WI38 (cell line): ENCODE results near the gene FKBP8.
A peak's percentile ranks its signal among the peaks of the same experiment; 100 is the strongest.
"Not testable (repeated sequence)": the region's sequence is repeated elsewhere in the genome, so short reads cannot be mapped to it uniquely, and the experiment has no call there.

Experiments
- H3K4me3 ChIP-seq: 2 replicates; pipeline ENCODE4 v1.5.1; 2011; ENCODE audit warnings: low read depth, mild to moderate bottlenecking, control low read depth, low read length
- TF ChIP-seq, protein P1 (sequence below): IDR thresholded peaks from 2 replicates; pipeline ENCODE4 v1.5.1; 2012; ENCODE audit warnings: low read depth, mild to moderate bottlenecking, control low read depth, low read length

Gene FKBP8

DNA sequence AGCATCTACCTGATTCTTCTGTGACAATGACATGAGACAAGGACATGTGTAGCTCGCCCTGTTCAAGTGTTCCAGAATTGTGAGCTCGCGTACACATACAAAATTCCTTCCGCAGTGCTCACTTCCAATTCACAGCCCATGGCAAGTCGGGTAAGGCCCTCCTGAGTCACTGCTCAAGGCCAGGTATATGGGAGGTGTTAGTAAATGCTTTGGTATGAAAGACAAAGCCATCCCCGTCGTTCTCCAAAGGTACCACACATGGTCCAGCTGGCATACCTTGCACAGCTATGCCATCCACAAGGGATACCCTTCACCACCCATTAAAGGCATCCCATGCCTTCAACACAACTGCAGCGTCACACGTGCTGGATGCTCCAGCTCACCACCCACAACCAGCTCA is 17.1 kb downstream of the FKBP8 start:
- no peak overlapping the region for H3K4me3 ChIP-seq
- TF ChIP-seq, protein P1, sequence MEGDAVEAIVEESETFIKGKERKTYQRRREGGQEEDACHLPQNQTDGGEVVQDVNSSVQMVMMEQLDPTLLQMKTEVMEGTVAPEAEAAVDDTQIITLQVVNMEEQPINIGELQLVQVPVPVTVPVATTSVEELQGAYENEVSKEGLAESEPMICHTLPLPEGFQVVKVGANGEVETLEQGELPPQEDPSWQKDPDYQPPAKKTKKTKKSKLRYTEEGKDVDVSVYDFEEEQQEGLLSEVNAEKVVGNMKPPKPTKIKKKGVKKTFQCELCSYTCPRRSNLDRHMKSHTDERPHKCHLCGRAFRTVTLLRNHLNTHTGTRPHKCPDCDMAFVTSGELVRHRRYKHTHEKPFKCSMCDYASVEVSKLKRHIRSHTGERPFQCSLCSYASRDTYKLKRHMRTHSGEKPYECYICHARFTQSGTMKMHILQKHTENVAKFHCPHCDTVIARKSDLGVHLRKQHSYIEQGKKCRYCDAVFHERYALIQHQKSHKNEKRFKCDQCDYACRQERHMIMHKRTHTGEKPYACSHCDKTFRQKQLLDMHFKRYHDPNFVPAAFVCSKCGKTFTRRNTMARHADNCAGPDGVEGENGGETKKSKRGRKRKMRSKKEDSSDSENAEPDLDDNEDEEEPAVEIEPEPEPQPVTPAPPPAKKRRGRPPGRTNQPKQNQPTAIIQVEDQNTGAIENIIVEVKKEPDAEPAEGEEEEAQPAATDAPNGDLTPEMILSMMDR = no peak

DNA sequence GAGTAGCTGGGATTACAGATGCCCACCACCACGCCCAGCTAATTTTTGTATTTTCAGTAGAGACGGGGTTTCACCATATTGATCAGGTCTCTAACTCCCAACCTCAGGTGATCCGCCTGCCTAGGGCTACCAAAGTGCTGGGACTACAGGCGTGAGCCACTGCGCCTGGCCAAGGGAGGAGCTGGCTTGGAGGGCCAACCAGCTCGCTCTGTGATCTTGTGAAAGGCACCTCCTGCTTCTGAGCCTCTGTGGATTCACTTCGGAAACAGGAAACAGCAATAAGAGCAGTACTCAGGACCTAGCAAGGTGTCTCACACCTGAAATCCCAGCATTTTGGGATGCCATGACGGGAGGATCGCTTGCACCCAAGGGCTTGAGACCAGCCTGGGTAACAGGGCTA is 19.5 kb downstream of the FKBP8 start:
- no peak overlapping the region for H3K4me3 ChIP-seq

DNA sequence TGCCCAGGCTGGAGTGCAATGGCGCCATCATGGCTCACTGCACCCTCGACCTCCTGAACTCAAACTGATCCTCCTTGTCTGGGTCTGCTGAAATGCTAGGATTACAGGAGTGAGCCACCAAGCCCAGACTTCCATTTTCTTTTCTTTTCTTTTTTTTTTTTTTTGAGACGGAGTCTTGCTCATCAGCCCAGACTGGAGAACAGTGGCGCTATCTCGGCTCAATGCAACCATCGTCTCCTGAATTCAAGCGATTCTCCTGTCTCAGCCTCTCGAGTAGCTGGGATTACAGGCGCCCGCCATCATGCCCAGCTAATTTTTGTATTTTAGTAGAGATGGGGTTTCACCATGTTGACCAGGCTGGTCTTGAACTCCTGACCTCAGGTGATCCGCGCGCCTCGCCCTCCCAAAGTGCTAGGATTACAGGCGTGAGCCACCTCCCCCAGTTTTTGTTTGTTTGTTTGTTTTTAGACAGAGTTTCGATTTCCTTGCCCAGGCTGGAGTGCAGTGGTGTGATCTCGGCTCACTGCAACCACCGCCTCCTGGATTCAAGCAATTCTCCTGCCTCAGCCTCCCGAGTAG is 20.4 kb downstream of the FKBP8 start:
- H3K4me3 ChIP-seq = not testable (repeated sequence)

More for the DNA sequence above, 19.5 kb downstream of the FKBP8 start:
- TF ChIP-seq, protein P1 = no peak

DNA sequence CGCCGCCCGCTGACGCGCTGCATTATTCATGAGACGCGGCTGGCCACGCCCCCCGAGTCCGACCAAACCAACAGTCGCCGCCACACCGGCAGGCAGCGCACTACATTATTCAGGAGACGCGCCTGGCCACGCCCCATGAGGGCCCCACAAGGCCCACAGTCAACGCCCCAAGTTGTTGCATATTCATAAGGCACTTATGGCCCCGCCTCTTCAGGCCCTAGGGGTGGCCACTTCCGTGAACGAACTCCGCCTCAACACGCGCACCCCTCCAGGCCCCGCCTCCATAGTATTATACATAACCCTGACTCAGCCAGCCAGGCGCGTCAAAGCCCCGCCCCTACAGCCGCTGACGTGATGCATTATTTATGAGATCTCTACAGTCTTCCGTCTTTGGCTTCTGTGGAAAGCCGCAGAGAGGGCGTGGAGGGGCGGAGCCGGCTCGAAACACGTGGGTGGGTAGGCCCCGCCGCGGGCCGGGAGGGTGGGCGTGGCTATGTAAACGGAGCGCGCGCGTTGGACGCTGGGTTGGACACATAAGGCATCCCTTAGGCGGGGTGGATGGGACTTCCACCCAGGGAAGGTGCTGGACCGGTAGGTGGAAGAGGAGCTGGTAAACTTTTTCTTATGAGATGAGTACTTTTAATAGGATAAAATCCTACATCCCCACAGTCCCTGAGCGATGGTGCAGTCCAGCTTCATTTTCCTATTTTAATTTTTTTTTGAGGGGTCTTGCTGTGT is 21.1 kb downstream of the FKBP8 start:
- TF ChIP-seq, protein P1 = no peak
- H3K4me3 ChIP-seq = peak overlapping the region; percentile 83

DNA sequence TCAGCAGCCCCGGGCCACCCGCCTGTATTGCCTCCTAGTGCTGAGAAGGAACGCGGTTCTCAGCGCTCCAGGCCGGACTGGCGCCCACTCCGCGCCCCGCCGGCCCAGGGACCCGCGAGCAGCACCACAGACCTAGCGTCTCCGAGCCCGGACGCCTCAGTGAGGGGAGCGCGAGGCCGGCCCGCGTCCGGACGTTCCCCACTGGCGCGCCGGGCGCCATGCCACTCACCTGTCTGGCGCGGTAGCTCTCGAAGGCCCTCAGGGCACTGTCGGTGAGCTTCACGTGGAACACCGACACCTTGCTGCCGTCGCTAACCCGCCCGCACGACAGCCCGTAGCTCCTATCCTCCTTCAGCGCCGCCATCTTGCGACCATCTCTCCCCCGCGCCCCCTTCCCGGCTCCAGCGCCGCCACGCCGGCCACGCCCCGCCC is 21.7 kb downstream of the FKBP8 start, which contains the start of gene ELL:
ELL (minus strand) TSS at position 379 of the 432 bp plus-strand sequence; CDS start at position 364, 15 bp downstream.
- TF ChIP-seq, protein P1 = no peak
- H3K4me3 ChIP-seq = peak within 1 kb of the TSS; percentile 83

DNA sequence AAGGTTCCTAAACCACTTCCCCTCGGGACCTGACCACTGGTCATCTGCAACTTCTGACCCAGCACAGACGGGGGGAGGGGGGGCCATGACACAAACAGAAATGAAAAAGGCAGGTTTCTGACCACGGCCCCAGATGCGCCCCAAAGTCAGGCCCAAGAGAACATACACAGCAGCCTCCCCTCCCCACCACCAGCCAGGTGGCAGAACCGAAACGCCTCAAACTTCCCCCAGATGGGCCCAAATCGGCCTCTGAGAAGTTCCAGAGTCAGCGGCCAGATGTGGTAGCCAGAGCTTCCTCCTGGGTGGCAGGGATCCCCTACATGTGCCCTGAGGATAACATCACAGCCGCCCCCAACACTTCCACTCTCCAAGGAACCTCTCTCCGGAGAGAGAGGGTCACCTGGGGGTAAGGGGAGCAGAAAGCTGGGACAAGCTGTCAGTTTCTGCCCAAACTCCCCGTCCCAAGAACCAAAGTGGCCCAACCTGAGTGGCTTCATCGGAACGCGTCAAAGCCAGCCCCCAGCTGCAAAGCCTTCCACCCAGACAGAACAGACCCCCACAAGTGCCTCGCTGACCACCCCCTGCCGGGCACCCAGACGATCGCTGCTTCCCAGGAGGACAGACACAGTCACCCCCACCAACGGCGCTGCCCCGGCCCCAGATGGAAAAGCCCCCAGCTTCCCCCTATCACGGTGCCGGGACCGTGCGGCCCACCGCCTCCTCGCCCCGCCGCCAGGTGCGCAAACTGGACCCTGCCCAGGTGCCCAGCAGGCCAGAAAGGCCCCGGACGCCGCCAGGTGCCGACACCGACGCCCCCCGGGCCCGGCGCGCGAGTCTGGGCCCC is 22.3 kb downstream of the FKBP8 start:
- TF ChIP-seq, protein P1 = no peak
- H3K4me3 ChIP-seq = peak overlapping the region; percentile 83

DNA sequence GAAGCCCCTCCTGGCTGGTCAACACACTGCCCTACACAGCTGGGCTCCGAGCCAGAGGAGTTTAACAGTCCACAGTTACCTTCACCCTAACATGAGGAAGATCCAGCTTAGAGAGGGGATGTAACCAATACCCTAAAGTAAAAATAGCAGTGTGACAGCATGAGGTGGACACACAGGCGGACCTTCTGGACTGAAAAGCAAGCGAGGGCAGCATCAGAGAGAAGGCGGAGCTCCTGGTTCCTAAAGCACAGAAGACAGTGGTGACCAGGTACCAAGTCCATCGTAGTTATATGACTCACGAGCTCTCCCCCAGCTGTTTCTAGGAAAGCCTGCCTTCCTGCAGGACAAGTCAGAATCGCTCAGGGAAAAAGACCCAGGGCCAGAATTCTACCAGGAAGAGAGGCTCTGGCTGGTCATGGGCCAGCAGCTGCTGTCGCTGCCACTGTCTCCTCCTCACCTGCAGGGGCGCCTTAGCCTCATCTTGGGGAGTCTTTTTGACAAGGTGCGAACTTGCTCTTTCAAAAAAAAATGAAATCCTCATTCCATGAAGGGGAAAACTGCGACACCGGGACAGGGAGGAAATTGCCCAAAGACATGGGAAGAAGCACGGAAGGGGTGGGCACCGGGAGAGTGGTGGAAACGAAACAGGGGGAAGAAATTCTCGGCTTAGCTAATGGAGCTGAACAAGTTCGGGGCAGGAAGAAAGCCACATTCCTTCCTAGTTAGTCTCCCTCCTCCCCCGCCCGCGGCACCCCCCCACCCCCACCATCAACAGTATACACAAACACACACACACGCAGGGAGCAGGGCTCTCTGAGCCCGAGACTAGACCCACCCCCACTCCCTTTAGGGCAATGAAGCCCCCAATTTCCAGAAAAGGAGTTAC is 23.2 kb downstream of the FKBP8 start:
- peak overlapping the region; percentile 83 for H3K4me3 ChIP-seq
- TF ChIP-seq, protein P1 = peak; percentile 49
